GM19023 (cell line): ENCODE results near the gene EMC1.
"Not testable (repeated sequence)": the region's sequence is repeated elsewhere in the genome, so short reads cannot be mapped to it uniquely, and the experiment has no call there.

Experiments used
- ATAC-seq: cut with Tn5 transposase; IDR thresholded peaks from one replicate; pipeline ENCODE4 v1.9.1; 2021; ENCODE audit warnings: mild to moderate bottlenecking, moderate library complexity; ENCODE audit not compliant: unreplicated experiment

EMC1 gene

DNA sequence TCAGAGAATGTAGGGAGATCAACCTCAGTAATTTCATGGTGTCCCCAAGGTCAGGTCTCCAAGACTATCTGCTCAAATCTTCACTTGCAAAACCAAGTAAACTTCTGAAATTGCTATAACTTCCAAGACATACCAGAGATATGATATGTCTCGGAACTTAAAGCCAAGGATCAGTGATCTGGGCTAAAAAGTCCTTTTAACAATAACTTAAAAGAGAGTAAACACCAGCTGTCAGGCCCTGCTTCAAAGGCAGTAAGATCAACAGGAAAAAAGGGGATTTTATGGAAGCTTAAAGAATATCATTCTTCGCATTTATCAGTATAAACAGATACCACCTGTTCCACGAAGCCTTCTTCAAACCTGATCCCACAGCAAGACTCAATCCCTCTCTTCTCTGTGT lies 55.0 kb downstream of the EMC1 start:
- ATAC-seq, result no peak

GRCh38 chr1:19193004-19193403 lies 58.3 kb downstream of the EMC1 start:
- no peak for ATAC-seq

GRCh38 chr1:19191811-19192210 lies 59.5 kb downstream of the EMC1 start:
- ATAC-seq, result no peak

DNA sequence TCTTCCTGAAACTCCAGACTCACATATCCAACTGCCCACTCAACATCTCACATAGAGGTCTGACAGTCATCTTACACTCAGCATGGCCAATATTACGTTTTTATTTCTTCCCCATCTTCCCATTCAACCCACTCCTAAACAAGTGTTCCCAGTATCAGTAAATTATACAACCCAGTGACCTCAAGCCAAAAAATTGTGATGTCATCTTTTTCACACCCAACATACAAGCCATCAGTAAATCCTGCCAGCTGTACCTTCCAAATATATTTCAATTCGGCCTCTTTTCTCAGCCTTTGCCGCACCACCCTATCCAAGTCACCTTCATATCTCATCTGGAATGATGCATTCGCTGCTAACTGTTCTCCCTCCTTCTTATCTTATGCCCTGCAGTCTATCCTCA lies 60.9 kb downstream of the EMC1 start:
- ATAC-seq, result no peak

- ATAC-seq, result no peak
Observed at GRCh38 chr1:19189270-19189669, 62.1 kb downstream of the EMC1 start.

DNA sequence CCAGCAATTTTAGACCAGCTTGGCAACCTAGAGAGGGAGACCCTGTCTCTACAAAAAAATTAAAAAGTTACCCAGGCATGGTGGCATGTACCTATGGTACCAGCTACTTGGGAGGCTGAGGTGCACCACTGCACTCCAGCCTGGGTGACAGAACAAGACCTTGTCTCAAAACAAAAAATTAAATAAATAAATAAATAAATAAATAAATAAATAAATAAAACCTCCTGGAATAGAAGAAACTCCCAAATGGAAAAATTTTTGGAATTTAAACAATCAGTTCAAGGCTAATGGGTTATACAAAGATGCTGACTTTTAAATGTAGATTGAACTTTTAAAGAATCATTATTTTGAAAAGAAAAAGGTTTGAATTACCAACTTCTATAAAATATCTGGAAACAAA lies 63.5 kb downstream of the EMC1 start:
- ATAC-seq, result no peak

- no peak for ATAC-seq
Observed at GRCh38 chr1:19186001-19186400, 65.3 kb downstream of the EMC1 start.

GRCh38 chr1:19182223-19182622 lies 69.1 kb downstream of the EMC1 start:
- ATAC-seq, result no peak

DNA sequence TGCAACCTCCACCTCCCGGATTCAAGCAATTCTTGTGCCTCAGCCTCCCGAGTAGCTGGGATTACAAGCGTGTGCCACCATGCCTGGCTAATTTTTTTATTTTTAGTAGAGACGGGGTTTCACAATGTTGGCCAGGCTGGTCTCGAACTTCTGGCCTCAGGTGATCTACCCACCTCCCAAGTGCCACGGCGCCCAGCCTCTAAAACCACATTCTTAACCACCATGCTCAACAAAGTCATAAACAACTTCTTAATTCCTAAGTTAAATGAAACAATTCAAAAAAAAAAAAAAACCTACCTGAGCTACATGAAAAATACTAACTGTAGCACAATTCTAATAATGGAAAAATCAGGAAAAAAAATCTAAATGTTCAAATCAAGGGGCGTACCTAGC lies 71.1 kb downstream of the EMC1 start:
- not testable (repeated sequence) for ATAC-seq

DNA sequence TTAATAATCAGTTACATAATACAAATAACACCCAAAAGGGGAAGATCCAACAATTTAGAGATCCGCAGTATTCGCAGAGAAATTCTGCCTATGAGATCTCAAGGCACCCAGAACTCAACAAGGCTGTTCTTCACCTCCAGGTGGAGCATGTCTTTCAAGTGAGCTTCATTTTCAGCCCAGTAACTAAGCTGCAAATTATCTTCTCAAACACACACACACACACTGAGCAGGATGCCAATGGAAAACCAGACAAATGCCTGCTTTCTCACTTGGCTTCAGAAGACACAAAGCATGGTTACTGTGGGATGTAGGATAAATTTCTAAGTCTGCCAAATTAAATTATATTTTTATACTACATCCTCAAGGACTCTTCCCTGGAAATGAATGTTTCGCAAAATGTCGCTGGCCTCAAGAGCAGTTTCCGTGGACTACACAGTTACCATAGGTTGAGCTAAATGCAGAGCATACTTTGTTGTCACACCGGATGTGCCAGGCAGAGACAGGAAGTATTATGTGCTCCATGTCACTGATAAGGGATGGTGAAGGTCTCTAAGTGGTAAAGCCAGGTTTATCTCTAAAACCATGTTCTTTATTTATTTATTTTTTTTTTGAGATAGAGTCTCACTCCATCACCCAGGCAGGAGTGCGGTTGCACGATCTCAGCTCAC lies 71.6 kb downstream of the EMC1 start:
- ATAC-seq, result no peak

- no peak for ATAC-seq
Observed at GRCh38 chr1:19178734-19179398, 72.5 kb downstream of the EMC1 start.

- ATAC-seq, result no peak
Observed at GRCh38 chr1:19177811-19178210, 73.5 kb downstream of the EMC1 start.

DNA sequence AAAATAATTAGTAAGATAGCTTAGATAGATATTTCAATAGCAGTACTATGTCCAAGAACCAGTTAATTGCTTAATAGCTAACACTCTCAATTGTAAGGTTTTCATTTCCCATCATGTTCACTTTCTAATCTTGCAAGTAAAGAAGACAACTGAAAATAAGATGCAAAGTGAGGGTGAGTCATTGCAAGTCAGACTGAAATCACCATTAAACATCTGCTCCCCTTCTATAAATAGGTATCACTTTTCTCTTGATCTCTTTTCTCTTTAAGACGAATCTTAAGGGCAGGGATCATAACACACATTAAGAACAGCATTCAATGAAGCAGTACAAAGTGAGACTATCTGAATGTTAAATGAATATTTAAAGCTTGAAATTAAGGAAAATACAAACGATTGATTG lies 81.7 kb downstream of the EMC1 start:
- ATAC-seq, result no peak

DNA sequence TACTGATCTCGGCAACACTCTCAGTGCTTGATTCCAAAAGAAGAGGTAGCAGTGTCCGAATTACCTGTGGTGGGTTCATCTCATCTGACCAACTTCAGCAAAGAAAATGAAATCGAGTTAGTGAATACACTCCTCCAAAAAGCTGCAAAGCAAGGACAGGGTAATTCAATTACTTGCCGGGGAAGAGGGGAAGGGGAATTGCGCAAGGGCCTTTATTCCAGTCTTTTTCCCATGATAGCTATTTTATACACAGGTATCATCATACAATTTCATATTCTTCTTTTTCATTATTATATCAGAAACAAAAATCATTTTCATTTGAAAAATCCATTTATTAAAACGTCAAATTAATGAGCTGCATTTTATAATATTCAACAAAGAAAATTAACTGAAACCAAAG lies 84.2 kb downstream of the EMC1 start:
- ATAC-seq, result no peak

- ATAC-seq, result no peak
Observed at GRCh38 chr1:19166066-19166465, 85.3 kb downstream of the EMC1 start.
